Lung (tissue), 12 donors: ENCODE measurements around the gene TWIST2. TPM values are rescaled to one million over a fixed set of nuclear protein-coding genes. Genes with fewer than 3 reads are reported as not detected.

ENCODE experiments used
- ATAC-seq: fragments of 200-7000 bp; cut with Tn5 transposase; one replicate; pipeline ENCODE4 v1.9.1; 2020; ENCODE audit warnings: moderate number of reproducible peaks; ENCODE audit not compliant: insufficient read depth, low FRiP score
- DNase-seq, 3 donors: peaks; one replicate each; pipeline ENCODE4 v3.0.0-alpha.2; 2013 to 2017
- H3K27ac ChIP-seq, 2 donors: one replicate each; pipeline ENCODE4 v1.5.1; 2013; ENCODE audit warnings: mild to moderate bottlenecking in 2 of 2, moderate library complexity in 2 of 2, control low read depth in 1 of 2, inconsistent platforms in 1 of 2, low read depth in 1 of 2, low read length in 1 of 2
- H3K27me3 ChIP-seq, 3 donors: one replicate each; pipeline ENCODE4 v1.5.1; 2013; ENCODE audit warnings: low read length in 2 of 3; ENCODE audit not compliant: control insufficient read depth in 3 of 3, insufficient read depth in 3 of 3
- H3K36me3 ChIP-seq, 4 donors: one replicate each; pipeline ENCODE4 v1.5.1; 2013; ENCODE audit warnings: low read length in 4 of 4, mild to moderate bottlenecking in 1 of 4, moderate library complexity in 1 of 4; ENCODE audit not compliant: control insufficient read depth in 4 of 4, insufficient read depth in 4 of 4
- H3K4me1 ChIP-seq, 5 donors: one replicate each; pipeline ENCODE4 v1.5.1; 2013; ENCODE audit warnings: low read length in 5 of 5, mild to moderate bottlenecking in 2 of 5, moderate library complexity in 1 of 5; ENCODE audit not compliant: control insufficient read depth in 5 of 5, insufficient read depth in 5 of 5
- H3K4me3 ChIP-seq: one replicate; pipeline ENCODE4 v1.5.1; 2013; ENCODE audit warnings: mild to moderate bottlenecking, control low read depth, moderate library complexity
- H3K9ac ChIP-seq, 2 donors: one replicate each; pipeline ENCODE4 v1.5.1; 2013; ENCODE audit warnings: low read length in 2 of 2, control low read depth in 1 of 2; ENCODE audit not compliant: insufficient read depth in 1 of 2
- H3K9me3 ChIP-seq, 4 donors: one replicate each; pipeline ENCODE4 v1.5.1; 2013; ENCODE audit warnings: low read length in 3 of 4, mild to moderate bottlenecking in 1 of 4, moderate library complexity in 1 of 4; ENCODE audit not compliant: control insufficient read depth in 4 of 4, insufficient read depth in 3 of 4
- WGBS, 2 donors: extraction: QIAGEN DNeasy Blood & Tissue Kit; methylation state at CpG; one replicate each; pipeline ENCODE4 v1.1.7; 2013; 5-methylcytosine and 5-hydroxymethylcytosine counted together
- polyA plus RNA-seq, 2 donors: library from polyadenylated mRNA; stranded (reverse); fragments of 200-250 nt; gene quantifications; one replicate each; pipeline ENCODE4 v1.2.1, GENCODE V29; 2013
- total RNA-seq, 2 donors: library from RNA; depleted of rRNA in 1 of 2; stranded (reverse); fragments of >200 nt in 1 of 2; gene quantifications; one replicate each; pipeline ENCODE4 v1.2.1, GENCODE V29; 2014 to 2021
- TF ChIP-seq, protein P1 (sequence below): IDR thresholded peaks from 2 replicates; pipeline ENCODE4 v1.5.1; 2012; ENCODE audit warnings: mild to moderate bottlenecking; ENCODE audit errors: control extremely low read depth, extremely low read depth
- donor health status: control.
- donor health status: control.
- donor health status: Bipolar disorder and iron deficiency.
- donor health status: healthy.
- donor health status: DM: yes; HTN: yes; CAD: no.

TWIST2 gene
- total and polyA plus RNA-seq, 4 donors, result 10.1 to 14.8 (median 11.7) TPM

DNA sequence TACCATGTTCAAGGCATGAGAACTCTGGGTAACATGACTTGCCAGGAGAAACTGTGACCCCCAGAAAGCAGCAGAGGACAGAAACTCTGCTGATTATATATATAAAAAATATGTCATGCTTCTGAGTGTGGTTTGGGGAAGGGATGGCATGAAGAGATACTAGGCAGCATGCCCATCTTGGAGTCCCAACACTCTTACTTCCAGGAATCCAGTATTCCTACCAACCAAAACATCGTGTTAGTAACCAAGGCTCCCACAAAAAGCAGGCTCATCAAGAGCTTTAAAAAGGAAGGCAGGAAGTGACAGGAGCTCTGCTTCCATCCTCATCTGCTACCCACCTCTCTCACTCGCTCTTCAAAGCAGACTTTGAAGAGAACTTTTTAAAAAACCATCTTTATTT is 31.6 kb upstream of the TWIST2 start:
- Histone ChIP-seq H3K27me3 (peaks cover 3 to 18% (median 6%) of the 10 kb centered on the region in 3 donors), H3K4me3 (no peak overlapping the region), H3K9ac (no peak overlapping the region), H3K4me1 (no peaks in the 10 kb centered on the region), H3K36me3 (no peaks in the 10 kb centered on the region), H3K27ac (no peak overlapping the region), H3K9me3 (peaks cover 0 to 2% (median 0%) of the 10 kb centered on the region in 4 donors)
- WGBS, 2 donors, result 65 to 76% methylated on average over 2 of the region's 2 CpGs
- ATAC-seq (no peak), DNase-seq (no peak)
- TF ChIP-seq, protein P1, sequence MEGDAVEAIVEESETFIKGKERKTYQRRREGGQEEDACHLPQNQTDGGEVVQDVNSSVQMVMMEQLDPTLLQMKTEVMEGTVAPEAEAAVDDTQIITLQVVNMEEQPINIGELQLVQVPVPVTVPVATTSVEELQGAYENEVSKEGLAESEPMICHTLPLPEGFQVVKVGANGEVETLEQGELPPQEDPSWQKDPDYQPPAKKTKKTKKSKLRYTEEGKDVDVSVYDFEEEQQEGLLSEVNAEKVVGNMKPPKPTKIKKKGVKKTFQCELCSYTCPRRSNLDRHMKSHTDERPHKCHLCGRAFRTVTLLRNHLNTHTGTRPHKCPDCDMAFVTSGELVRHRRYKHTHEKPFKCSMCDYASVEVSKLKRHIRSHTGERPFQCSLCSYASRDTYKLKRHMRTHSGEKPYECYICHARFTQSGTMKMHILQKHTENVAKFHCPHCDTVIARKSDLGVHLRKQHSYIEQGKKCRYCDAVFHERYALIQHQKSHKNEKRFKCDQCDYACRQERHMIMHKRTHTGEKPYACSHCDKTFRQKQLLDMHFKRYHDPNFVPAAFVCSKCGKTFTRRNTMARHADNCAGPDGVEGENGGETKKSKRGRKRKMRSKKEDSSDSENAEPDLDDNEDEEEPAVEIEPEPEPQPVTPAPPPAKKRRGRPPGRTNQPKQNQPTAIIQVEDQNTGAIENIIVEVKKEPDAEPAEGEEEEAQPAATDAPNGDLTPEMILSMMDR, result no peak

DNA sequence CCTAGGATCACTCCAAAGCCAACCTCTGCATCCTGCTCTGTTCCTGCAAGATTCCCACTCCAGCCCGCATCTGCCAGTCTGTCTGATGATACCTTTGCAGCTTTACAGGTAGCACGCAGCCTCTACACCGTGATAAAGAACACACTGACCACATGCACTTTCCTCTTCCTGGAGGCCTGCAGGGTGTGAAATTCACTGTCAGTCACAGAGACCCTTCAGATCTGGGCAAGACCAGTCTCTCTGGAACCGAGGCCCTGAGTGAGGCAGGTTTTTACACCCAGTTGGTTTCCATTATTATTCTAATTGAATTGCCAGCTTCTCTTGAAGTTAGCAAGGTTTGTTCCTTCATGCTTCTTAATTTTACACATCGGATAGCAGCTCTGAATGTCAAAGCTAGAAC is 30.5 kb upstream of the TWIST2 start:
- TF ChIP-seq, protein P1, result no peak
- no peak overlapping the region for H3K27ac ChIP-seq
- no peak overlapping the region for H3K4me3 ChIP-seq
- no peak overlapping the region for H3K9ac ChIP-seq
- H3K4me1 ChIP-seq, result no peaks in the 10 kb centered on the region
- DNase-seq (no peak), ATAC-seq (no peak)
- no peaks in the 10 kb centered on the region for H3K36me3 ChIP-seq
- peaks cover 3 to 18% (median 6%) of the 10 kb centered on the region in 3 donors for H3K27me3 ChIP-seq
- H3K9me3 ChIP-seq, result peaks cover 0 to 3% (median 0%) of the 10 kb centered on the region in 4 donors
- WGBS, 2 donors, result 43 to 44% methylated on average over 5 of the region's 5 CpGs

DNA sequence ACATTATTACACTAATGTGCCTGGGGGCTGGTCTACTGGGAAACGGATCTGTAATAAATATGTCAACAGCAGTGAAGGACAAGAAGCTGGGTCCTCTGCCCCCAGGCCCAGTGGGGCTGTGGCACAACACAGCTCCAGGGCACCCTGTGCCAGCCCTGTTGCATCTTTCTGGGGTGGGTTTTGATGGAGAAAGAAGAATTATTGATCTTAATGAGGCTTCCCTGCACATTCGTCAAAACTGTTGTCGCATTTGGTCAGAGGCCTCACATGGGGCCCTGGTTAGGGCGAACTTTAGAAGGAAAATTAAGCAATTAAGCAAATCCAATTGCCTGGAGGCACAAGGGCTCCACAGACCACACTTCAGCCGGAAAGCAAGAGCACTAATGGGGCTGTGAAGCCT is 30.0 kb upstream of the TWIST2 start:
- TF ChIP-seq, protein P1, result no peak
- Histone ChIP-seq H3K9ac (no peak overlapping the region), H3K27me3 (peaks cover 3 to 18% (median 6%) of the 10 kb centered on the region in 3 donors), H3K9me3 (peaks cover 0 to 6% (median under 1%) of the 10 kb centered on the region in 4 donors), H3K36me3 (no peaks in the 10 kb centered on the region), H3K4me1 (no peaks in the 10 kb centered on the region), H3K4me3 (no peak overlapping the region), H3K27ac (no peak overlapping the region)
- DNase-seq, result no peak
- 72 to 75% methylated on average over 5 of the region's 5 CpGs for WGBS, 2 donors
- no peak for ATAC-seq

DNA sequence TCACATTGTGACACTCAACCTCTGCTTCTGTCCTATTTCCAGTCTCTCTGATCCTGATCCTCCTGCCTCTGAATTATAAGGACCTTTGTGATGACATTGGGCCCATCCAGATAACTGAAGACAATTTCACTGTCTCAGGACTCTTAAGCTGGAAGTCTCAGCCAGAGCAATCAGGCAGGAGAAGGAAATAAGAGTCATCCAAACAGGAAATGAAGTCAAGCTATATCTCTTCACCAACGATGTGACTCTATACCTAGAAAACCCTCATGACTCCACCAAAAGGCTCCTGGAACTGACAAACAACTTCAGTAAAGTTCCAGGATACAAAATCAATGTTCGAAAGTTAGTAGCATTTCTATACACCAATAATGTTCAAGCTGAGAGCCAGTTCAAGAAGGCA is 29.3 kb upstream of the TWIST2 start:
- DNase-seq (no peak), ATAC-seq (no peak)
- H3K4me1 ChIP-seq, result no peaks in the 10 kb centered on the region
- H3K36me3 ChIP-seq, result no peaks in the 10 kb centered on the region
- peaks cover 0 to 6% (median under 1%) of the 10 kb centered on the region in 4 donors for H3K9me3 ChIP-seq
- peaks cover 3 to 18% (median 6%) of the 10 kb centered on the region in 3 donors for H3K27me3 ChIP-seq
- 56 to 66% methylated on average over 2 of the region's 2 CpGs for WGBS, 2 donors
- H3K27ac ChIP-seq, result no peak overlapping the region
- no peak overlapping the region for H3K9ac ChIP-seq
- no peak overlapping the region for H3K4me3 ChIP-seq
- TF ChIP-seq, protein P1, result no peak
